ENCODE data around the gene COL4A1.

COL4A1 gene

GRCh38 chr13:110290153-110290552 is 16.8 kb downstream of the COL4A1 start:
- no peaks in the 10 kb centered on the region for H3K36me3 ChIP-seq (ENCODE audit: control insufficient read depth in 4 of 4, insufficient read depth in 4 of 4, low read length in 3 of 4)
- WGBS (ENCODE audit: insufficient coverage): 98% methylated on average over 10 of the region's 10 CpGs
- CTCF ChIA-PET: no interaction called here
- no peak overlapping the region for H3K27ac ChIP-seq (ENCODE audit: insufficient read depth in 1 of 2, low read depth in 1 of 2, low read length in 2 of 2, poor library complexity in 1 of 2, severe bottlenecking in 2 of 2)
- peaks cover 2 to 74% (median 11%) of the 10 kb centered on the region in 5 experiments for H3K27me3 ChIP-seq (replicated peaks in 2 of 5; ENCODE audit: control insufficient read depth in 4 of 5, insufficient read depth in 5 of 5, low read length in 4 of 5)
- POLR2A ChIA-PET: no interaction called here
- no peaks in the 10 kb centered on the region for H3K9me3 ChIP-seq (ENCODE audit: control extremely low read depth in 1 of 5, control insufficient read depth in 4 of 5, insufficient read depth in 2 of 5, low read depth in 1 of 5, low read length in 4 of 5)
- no peak for DNase-seq
- H3K4me3 ChIP-seq (ENCODE audit: control insufficient read depth in 1 of 7, extremely low read depth in 1 of 7, insufficient read depth in 4 of 7, low read depth in 2 of 7, low read length in 6 of 7): no peak overlapping the region
- H3K4me1 ChIP-seq (ENCODE audit: control extremely low read depth in 1 of 4, control insufficient read depth in 4 of 4, insufficient read depth in 4 of 4, low read length in 3 of 4): no peaks in the 10 kb centered on the region

GRCh38 chr13:110289661-110290060 is 17.3 kb downstream of the COL4A1 start:
- DNase-seq: no peak
- ChIA-PET CTCF (no interaction called here), POLR2A (no interaction called here)
- Histone ChIP-seq H3K4me3 (ENCODE audit: control insufficient read depth in 1 of 7, extremely low read depth in 1 of 7, insufficient read depth in 4 of 7, low read depth in 2 of 7, low read length in 6 of 7) (no peak overlapping the region), H3K9me3 (ENCODE audit: control extremely low read depth in 1 of 5, control insufficient read depth in 4 of 5, insufficient read depth in 2 of 5, low read depth in 1 of 5, low read length in 4 of 5) (no peaks in the 10 kb centered on the region), H3K27ac (ENCODE audit: insufficient read depth in 1 of 2, low read depth in 1 of 2, low read length in 2 of 2, poor library complexity in 1 of 2, severe bottlenecking in 2 of 2) (no peak overlapping the region), H3K4me1 (ENCODE audit: control extremely low read depth in 1 of 4, control insufficient read depth in 4 of 4, insufficient read depth in 4 of 4, low read length in 3 of 4) (no peaks in the 10 kb centered on the region), H3K27me3 (replicated peaks in 2 of 5; ENCODE audit: control insufficient read depth in 4 of 5, insufficient read depth in 5 of 5, low read length in 4 of 5) (peaks cover 2 to 74% (median 11%) of the 10 kb centered on the region in 5 experiments), H3K36me3 (ENCODE audit: control insufficient read depth in 4 of 4, insufficient read depth in 4 of 4, low read length in 3 of 4) (no peaks in the 10 kb centered on the region)
- 93% methylated on average over 11 of the region's 11 CpGs for whole genome bisulfite sequencing (ENCODE audit: insufficient coverage)

DNA sequence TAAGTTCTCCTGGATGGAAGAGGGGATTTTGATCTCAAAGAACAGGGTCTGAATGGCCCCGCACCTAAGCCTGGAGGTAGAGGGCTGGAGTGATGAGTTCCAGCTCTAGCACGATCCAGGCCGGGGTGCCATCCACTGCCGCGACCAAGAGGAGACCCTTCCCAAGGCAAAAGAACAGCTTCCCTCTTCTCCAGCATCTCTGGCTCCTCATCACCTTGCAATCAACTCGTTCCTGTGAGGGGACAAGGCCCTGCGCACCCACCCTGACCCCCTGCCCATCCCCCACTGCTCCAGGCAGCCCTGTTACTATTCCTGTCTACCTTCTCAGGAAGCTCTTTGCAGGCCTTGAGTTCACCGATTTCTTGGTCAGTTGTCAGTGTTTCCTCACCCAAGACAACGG is 17.8 kb downstream of the COL4A1 start:
- H3K27ac ChIP-seq (ENCODE audit: insufficient read depth in 1 of 2, low read depth in 1 of 2, low read length in 2 of 2, poor library complexity in 1 of 2, severe bottlenecking in 2 of 2): no peak overlapping the region
- no peaks in the 10 kb centered on the region for H3K36me3 ChIP-seq (ENCODE audit: control insufficient read depth in 4 of 4, insufficient read depth in 4 of 4, low read length in 3 of 4)
- ChIA-PET CTCF (no interaction called here), POLR2A (no interaction called here)
- no peaks in the 10 kb centered on the region for H3K4me1 ChIP-seq (ENCODE audit: control extremely low read depth in 1 of 4, control insufficient read depth in 4 of 4, insufficient read depth in 4 of 4, low read length in 3 of 4)
- no peak for DNase-seq
- H3K4me3 ChIP-seq (ENCODE audit: control insufficient read depth in 1 of 7, extremely low read depth in 1 of 7, insufficient read depth in 4 of 7, low read depth in 2 of 7, low read length in 6 of 7): no peak overlapping the region
- 92% methylated on average over 9 of the region's 9 CpGs for WGBS (ENCODE audit: insufficient coverage)
- no peaks in the 10 kb centered on the region for H3K9me3 ChIP-seq (ENCODE audit: control extremely low read depth in 1 of 5, control insufficient read depth in 4 of 5, insufficient read depth in 2 of 5, low read depth in 1 of 5, low read length in 4 of 5)
- peaks cover 2 to 70% (median 11%) of the 10 kb centered on the region in 5 experiments for H3K27me3 ChIP-seq (replicated peaks in 2 of 5; ENCODE audit: control insufficient read depth in 4 of 5, insufficient read depth in 5 of 5, low read length in 4 of 5)

DNA sequence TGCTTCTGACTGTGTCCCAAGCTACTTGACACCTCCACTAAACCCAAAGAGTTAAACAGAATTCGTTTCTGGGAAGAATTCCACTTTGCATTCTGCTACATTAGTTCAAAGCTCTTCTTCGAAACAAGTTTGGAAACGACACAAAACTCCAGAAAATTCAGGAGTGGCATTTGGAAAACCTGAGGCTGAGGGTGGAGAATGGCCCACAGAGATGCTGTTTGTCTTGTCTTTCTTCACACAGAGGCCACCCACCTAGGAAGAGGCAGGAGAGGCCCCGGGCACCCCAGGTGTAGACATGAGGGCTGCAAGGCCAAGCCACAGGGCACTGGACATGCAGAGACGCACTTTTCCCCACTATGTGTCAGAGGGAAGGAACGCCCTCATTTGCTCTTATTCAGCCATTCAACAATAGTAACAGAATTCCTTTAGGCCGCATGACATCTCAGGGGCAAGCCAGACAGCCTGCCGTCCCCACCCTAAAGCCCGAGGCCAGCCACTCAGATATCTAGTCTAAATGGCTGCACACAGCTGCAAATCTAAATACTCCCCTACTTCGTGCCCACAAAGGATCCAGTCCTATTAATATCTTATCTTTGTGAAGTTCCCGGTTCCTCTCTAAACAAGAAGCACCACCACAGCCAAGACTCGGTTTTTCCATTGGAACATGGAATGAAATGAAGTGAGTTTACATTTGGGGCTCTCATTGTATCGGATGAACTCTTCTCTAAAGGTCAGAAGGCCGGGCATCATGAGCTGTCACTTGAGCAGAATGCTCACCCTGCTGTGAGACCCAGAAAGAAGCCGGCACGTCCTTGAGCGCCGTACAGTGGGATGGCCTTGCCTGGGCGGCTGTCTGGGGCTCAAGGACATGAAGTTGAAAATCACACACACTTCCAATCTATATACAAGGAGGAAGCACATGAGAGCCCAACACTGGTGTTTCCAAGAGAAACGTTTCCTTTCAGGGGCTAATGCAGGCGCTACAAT is 19.8 kb downstream of the COL4A1 start:
- POLR2A ChIA-PET: no interaction called here
- CTCF ChIA-PET: no interaction called here
- Histone ChIP-seq H3K27me3 (replicated peaks in 2 of 5; ENCODE audit: control insufficient read depth in 4 of 5, insufficient read depth in 5 of 5, low read length in 4 of 5) (peaks cover 0 to 55% (median 9%) of the 10 kb centered on the region in 5 experiments), H3K27ac (ENCODE audit: insufficient read depth in 1 of 2, low read depth in 1 of 2, low read length in 2 of 2, poor library complexity in 1 of 2, severe bottlenecking in 2 of 2) (no peak overlapping the region), H3K4me1 (ENCODE audit: control extremely low read depth in 1 of 4, control insufficient read depth in 4 of 4, insufficient read depth in 4 of 4, low read length in 3 of 4) (no peaks in the 10 kb centered on the region), H3K36me3 (ENCODE audit: control insufficient read depth in 4 of 4, insufficient read depth in 4 of 4, low read length in 3 of 4) (no peaks in the 10 kb centered on the region), H3K4me3 (ENCODE audit: control insufficient read depth in 1 of 7, extremely low read depth in 1 of 7, insufficient read depth in 4 of 7, low read depth in 2 of 7, low read length in 6 of 7) (no peak overlapping the region), H3K9me3 (ENCODE audit: control extremely low read depth in 1 of 5, control insufficient read depth in 4 of 5, insufficient read depth in 2 of 5, low read depth in 1 of 5, low read length in 4 of 5) (peaks cover 0 to 5% (median 0%) of the 10 kb centered on the region in 5 experiments)
- WGBS (ENCODE audit: insufficient coverage): 88% methylated on average over 17 of the region's 21 CpGs
- DNase-seq: no peak

DNA sequence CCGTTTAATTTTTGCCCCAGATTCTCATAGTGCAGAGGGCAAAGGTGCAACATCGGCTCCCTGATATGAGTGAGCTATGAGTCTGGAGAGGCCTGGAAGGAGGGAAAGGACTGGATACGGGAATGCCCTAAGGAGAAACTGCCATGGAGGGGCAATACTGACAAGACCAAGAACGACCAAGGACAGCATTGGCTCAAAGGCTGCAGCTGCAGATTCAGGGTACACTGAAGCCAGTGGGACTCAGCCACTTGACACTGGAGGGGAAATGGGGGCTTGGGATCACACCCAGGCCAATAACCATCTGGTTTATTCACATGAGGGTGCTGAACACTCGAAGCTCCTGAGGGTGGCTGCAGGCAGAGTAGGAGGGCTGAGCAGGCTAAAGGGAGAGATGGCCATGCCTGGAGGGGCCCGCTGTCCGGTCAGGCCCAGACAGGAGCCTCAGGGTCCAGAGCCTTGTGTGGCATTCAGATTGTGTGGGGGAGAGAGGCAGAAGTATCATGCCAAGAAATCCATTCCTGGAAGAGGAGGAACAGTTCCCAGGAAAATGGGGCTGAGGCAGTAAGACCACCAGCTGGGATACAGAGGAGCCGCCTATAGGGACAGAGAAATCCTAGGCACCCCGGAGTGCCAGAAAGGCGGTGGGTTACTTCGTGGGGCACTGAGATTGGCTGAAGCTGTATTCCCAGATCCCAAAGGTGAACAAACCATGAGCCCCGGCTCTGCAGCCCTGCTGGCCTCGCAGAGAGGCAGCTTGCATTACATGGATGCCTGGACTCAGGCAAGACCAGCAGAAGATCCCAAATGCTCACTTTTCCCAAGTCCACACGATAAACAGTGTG is 20.7 kb downstream of the COL4A1 start:
- ChIA-PET CTCF (no interaction called here), POLR2A (no interaction called here)
- 88% methylated on average over 12 of the region's 14 CpGs for WGBS (ENCODE audit: insufficient coverage)
- H3K36me3 ChIP-seq (ENCODE audit: control insufficient read depth in 4 of 4, insufficient read depth in 4 of 4, low read length in 3 of 4): no peaks in the 10 kb centered on the region
- peaks cover 0 to 47% (median 5%) of the 10 kb centered on the region in 5 experiments for H3K27me3 ChIP-seq (replicated peaks in 2 of 5; ENCODE audit: control insufficient read depth in 4 of 5, insufficient read depth in 5 of 5, low read length in 4 of 5)
- H3K4me1 ChIP-seq (ENCODE audit: control extremely low read depth in 1 of 4, control insufficient read depth in 4 of 4, insufficient read depth in 4 of 4, low read length in 3 of 4): no peaks in the 10 kb centered on the region
- peaks cover 0 to 12% (median 0%) of the 10 kb centered on the region in 5 experiments for H3K9me3 ChIP-seq (ENCODE audit: control extremely low read depth in 1 of 5, control insufficient read depth in 4 of 5, insufficient read depth in 2 of 5, low read depth in 1 of 5, low read length in 4 of 5)
- no peak for DNase-seq
- H3K4me3 ChIP-seq (ENCODE audit: control insufficient read depth in 1 of 7, extremely low read depth in 1 of 7, insufficient read depth in 4 of 7, low read depth in 2 of 7, low read length in 6 of 7): no peak overlapping the region
- no peak overlapping the region for H3K27ac ChIP-seq (ENCODE audit: insufficient read depth in 1 of 2, low read depth in 1 of 2, low read length in 2 of 2, poor library complexity in 1 of 2, severe bottlenecking in 2 of 2)

- Histone ChIP-seq H3K27me3 (replicated peaks in 2 of 5; ENCODE audit: control insufficient read depth in 4 of 5, insufficient read depth in 5 of 5, low read length in 4 of 5) (peaks cover 0 to 38% (median 4%) of the 10 kb centered on the region in 5 experiments), H3K9me3 (ENCODE audit: control extremely low read depth in 1 of 5, control insufficient read depth in 4 of 5, insufficient read depth in 2 of 5, low read depth in 1 of 5, low read length in 4 of 5) (peaks cover 0 to 12% (median 0%) of the 10 kb centered on the region in 5 experiments), H3K4me1 (ENCODE audit: control extremely low read depth in 1 of 4, control insufficient read depth in 4 of 4, insufficient read depth in 4 of 4, low read length in 3 of 4) (no peaks in the 10 kb centered on the region), H3K27ac (ENCODE audit: insufficient read depth in 1 of 2, low read depth in 1 of 2, low read length in 2 of 2, poor library complexity in 1 of 2, severe bottlenecking in 2 of 2) (no peak overlapping the region), H3K36me3 (ENCODE audit: control insufficient read depth in 4 of 4, insufficient read depth in 4 of 4, low read length in 3 of 4) (no peaks in the 10 kb centered on the region), H3K4me3 (ENCODE audit: control insufficient read depth in 1 of 7, extremely low read depth in 1 of 7, insufficient read depth in 4 of 7, low read depth in 2 of 7, low read length in 6 of 7) (no peak overlapping the region)
- 92% methylated on average over 9 of the region's 11 CpGs for WGBS (ENCODE audit: insufficient coverage)
- DNase-seq: no peak
- POLR2A ChIA-PET: no interaction called here
- CTCF ChIA-PET: interaction anchor here (1.1 kb wide), 1 partner anchor 21 kb away, joined by 3 read pairs; no protein-coding TSS in a partner anchor
Observed at GRCh38 chr13:110284779-110285484, 22.0 kb downstream of the COL4A1 start.
